ENCODE data around the gene GDPD1. TPM values are rescaled to one million over a fixed set of nuclear protein-coding genes. Genes with fewer than 3 reads are reported as not detected.

GDPD1 gene
- total and polyA plus RNA-seq, 9 of the 15 experiments (the other 6 are each of a cell fraction or from before 2014, with no cell fraction given): 5.7 to 15.2 (median 9.3) TPM

GRCh38 chr17:59220328-59221158 is at the start of gene GDPD1 (continued):
- no peak for TF ChIP-seq ZHX1 (conservative IDR thresholded peaks at IDR 0.05; ENCODE audit: low read length)
- no peak for TF ChIP-seq SMARCB1 (IDR thresholded peaks at IDR 0.05; ENCODE audit: insufficient read length, low read depth)
- TF ChIP-seq ZNF655 (CRISPR knock-in tag; IDR thresholded peaks at IDR 0.05): no peak
- TF ChIP-seq ZNF57 (CRISPR knock-in tag; IDR thresholded peaks at IDR 0.05): no peak
- no peak; the same call in none of the 2 replicates for TF ChIP-seq SMARCA4 (IDR thresholded peaks at IDR 0.05)
- no peak for TF ChIP-seq NUFIP1 (IDR thresholded peaks at IDR 0.05; ENCODE audit: partially characterized antibody)
- no peak for TF ChIP-seq ZNF551 (CRISPR knock-in tag; IDR thresholded peaks at IDR 0.05)
- TF ChIP-seq IRF1 (CRISPR knock-in tag; IDR thresholded peaks at IDR 0.05; ENCODE audit: borderline replicate concordance): 0 out of 2 replicates have a peak, but pooled peaks have one; percentile 26
- no peak for TF ChIP-seq ZNF174 (CRISPR knock-in tag; IDR thresholded peaks at IDR 0.05)
- no peak for TF ChIP-seq SFPQ (IDR thresholded peaks at IDR 0.05; ENCODE audit: low read depth, low read length)
- no peak for TF ChIP-seq ZNF253 (CRISPR knock-in tag; conservative IDR thresholded peaks at IDR 0.05)
- TF ChIP-seq STAT6 (CRISPR knock-in tag; IDR thresholded peaks at IDR 0.05): no peak
- no peak for TF ChIP-seq DMBX1 (CRISPR knock-in tag; IDR thresholded peaks at IDR 0.05; ENCODE audit: borderline replicate concordance)
- peak; percentile 51; the same call in 1 of the 2 replicates for TF ChIP-seq POLR2AphosphoS5 (IDR thresholded peaks at IDR 0.05; ENCODE audit: control insufficient read depth, insufficient read depth, low read depth, low read length)
- no peak for TF ChIP-seq ZNF79 (CRISPR knock-in tag; IDR thresholded peaks at IDR 0.05; ENCODE audit: low read depth)
- no peak for TF ChIP-seq MEF2D (tag; conservative IDR thresholded peaks at IDR 0.05; ENCODE audit: low read depth)
- no peak for TF ChIP-seq ZNF584 (CRISPR knock-in tag; IDR thresholded peaks at IDR 0.05; ENCODE audit: low read depth)

Data from K562 (cell line).